ENCODE data around the gene NRAP.
"Not testable (repeated sequence)": the region's sequence is repeated elsewhere in the genome, so short reads cannot be mapped to it uniquely, and the experiment has no call there.

The NRAP gene

GRCh38 chr10:113661332-113661731 lies 2.5 kb downstream of the NRAP start:
- H3K27me3 Mint-ChIP-seq, result peaks cover 12% of the 10 kb centered on the region
- H3K27ac Mint-ChIP-seq, result no peak overlapping the region
- no peak overlapping the region for H3K4me3 Mint-ChIP-seq
- H3K4me1 Mint-ChIP-seq (ENCODE audit: low read depth), result peaks cover 2% of the 10 kb centered on the region
- no peaks in the 10 kb centered on the region for H3K36me3 Mint-ChIP-seq (ENCODE audit: low read depth)
- DNase-seq, result no peak
- H3K9me3 Mint-ChIP-seq, result no peaks in the 10 kb centered on the region

GRCh38 chr10:113657544-113657943 lies 6.3 kb downstream of the NRAP start:
- Mint-ChIP-seq H3K27me3 (peaks cover 40% of the 10 kb centered on the region), H3K9me3 (no peaks in the 10 kb centered on the region), H3K4me1 (ENCODE audit: low read depth) (no peaks in the 10 kb centered on the region), H3K27ac (no peak overlapping the region), H3K4me3 (no peak overlapping the region), H3K36me3 (ENCODE audit: low read depth) (no peaks in the 10 kb centered on the region)
- no peak for DNase-seq

DNA sequence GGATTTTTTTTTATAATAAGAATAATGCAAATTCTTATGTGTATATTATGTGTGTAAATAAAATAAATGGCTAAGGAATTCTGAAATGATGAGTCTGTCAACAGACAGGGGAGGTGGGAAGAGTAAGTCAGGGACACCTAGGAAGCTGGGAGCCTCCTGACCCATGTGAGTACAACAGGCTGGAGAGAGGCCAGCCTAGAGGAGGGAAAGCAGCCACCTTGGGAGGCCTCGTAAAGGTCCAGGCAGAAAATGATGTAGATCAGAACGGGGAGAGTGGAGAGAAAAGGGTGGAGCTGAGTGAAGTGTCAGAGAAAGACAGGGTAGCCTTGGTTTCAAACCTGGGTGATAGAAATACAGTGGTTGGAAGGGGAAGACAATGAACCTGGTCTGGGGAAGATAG lies 6.9 kb downstream of the NRAP start:
- no peak for DNase-seq
- Mint-ChIP-seq H3K27me3 (peaks cover 39% of the 10 kb centered on the region), H3K4me1 (ENCODE audit: low read depth) (no peaks in the 10 kb centered on the region), H3K27ac (no peak overlapping the region), H3K9me3 (no peaks in the 10 kb centered on the region), H3K36me3 (ENCODE audit: low read depth) (no peaks in the 10 kb centered on the region), H3K4me3 (no peak overlapping the region)

DNA sequence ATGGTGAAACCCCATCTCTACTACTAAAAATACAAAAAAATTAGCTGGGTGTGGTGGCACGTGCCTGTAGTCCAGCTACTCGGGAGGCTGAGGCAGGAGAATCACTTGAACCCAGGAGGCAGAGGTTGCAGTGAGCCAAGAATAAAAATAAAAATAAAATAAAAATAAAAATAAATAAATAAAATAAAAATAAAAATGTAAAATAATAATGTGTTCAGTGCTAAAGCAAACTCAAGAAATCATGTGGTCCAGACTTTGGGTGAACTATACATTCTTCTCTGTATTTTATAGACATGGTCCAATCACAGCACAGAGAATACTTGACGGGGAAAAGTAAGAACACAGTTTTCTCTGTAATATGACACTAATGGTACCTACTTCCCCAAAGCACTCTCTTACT lies 11.4 kb downstream of the NRAP start:
- H3K27me3 Mint-ChIP-seq, result peaks cover 44% of the 10 kb centered on the region

DNA sequence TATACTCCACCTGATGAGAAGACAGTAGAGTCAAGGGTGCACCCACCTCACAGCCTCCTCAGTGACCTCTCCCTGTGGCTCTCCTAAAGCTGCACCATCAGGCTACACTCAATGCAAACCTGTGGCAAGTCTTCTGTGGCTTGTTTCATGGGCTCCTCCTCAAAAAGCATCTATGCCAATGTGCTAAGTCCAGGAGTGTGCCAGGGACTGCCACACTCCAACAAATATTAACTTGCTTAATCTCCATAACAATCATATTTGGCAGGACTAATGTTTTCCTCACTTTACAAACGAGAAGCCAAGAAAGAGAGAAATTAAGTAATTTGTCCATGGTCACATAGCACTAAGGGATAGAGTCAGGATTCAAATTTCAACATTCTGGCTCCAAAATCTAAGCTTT lies 11.9 kb downstream of the NRAP start:
- Mint-ChIP-seq H3K4me1 (ENCODE audit: low read depth) (no peaks in the 10 kb centered on the region), H3K36me3 (ENCODE audit: low read depth) (no peaks in the 10 kb centered on the region), H3K9me3 (no peaks in the 10 kb centered on the region), H3K27ac (no peak overlapping the region), H3K27me3 (peaks cover 42% of the 10 kb centered on the region), H3K4me3 (no peak overlapping the region)
- no peak for DNase-seq

More for the DNA sequence above, 11.4 kb downstream of the NRAP start:
- DNase-seq; H3K9me3 Mint-ChIP-seq; H3K36me3 Mint-ChIP-seq (ENCODE audit: low read depth); H3K4me3 Mint-ChIP-seq; H3K27ac Mint-ChIP-seq; H3K4me1 Mint-ChIP-seq (ENCODE audit: low read depth): not testable (repeated sequence)

DNA sequence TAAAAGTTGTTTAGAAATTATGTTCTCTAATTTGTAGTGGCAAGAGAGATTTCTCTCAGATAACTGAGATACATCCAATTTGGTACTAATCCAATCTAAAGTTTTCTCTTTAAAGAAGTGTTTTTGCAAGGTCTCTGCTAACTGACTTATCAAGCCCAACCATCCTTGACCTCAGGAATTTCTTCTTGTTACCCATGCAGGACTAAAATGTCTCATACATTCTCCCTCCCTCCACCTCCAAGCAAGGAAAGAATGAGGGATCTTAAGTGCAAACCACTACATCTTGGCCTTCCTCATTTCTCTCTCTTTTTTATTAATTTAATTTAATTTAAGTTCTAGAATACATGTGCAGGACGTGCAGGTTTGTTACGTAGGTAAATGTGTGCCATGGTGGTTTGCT lies 12.8 kb downstream of the NRAP start:
- Mint-ChIP-seq H3K36me3 (ENCODE audit: low read depth) (no peaks in the 10 kb centered on the region), H3K27ac (no peak overlapping the region), H3K4me3 (no peak overlapping the region), H3K4me1 (ENCODE audit: low read depth) (no peaks in the 10 kb centered on the region), H3K27me3 (peaks cover 38% of the 10 kb centered on the region), H3K9me3 (no peaks in the 10 kb centered on the region)
- DNase-seq, result no peak

- no peak overlapping the region for H3K4me3 Mint-ChIP-seq
Measured at GRCh38 chr10:113650172-113650571, 13.7 kb downstream of the NRAP start.

GRCh38 chr10:113648478-113648877 lies 15.4 kb downstream of the NRAP start:
- no peak overlapping the region for H3K4me3 Mint-ChIP-seq
- peaks cover 28% of the 10 kb centered on the region for H3K27me3 Mint-ChIP-seq
- no peak for DNase-seq

More at GRCh38 chr10:113650172-113650571, 13.7 kb downstream of the NRAP start:
- peaks cover 36% of the 10 kb centered on the region for H3K27me3 Mint-ChIP-seq
- no peak overlapping the region for H3K27ac Mint-ChIP-seq
- H3K9me3 Mint-ChIP-seq, result no peaks in the 10 kb centered on the region
- H3K4me1 Mint-ChIP-seq (ENCODE audit: low read depth), result no peaks in the 10 kb centered on the region
- no peak for DNase-seq
- H3K36me3 Mint-ChIP-seq (ENCODE audit: low read depth), result no peaks in the 10 kb centered on the region

GRCh38 chr10:113647812-113648211 lies 16.0 kb downstream of the NRAP start:
- no peak overlapping the region for H3K4me3 Mint-ChIP-seq
- DNase-seq, result no peak
- H3K9me3 Mint-ChIP-seq, result no peaks in the 10 kb centered on the region
- H3K27me3 Mint-ChIP-seq, result peaks cover 27% of the 10 kb centered on the region
- H3K27ac Mint-ChIP-seq, result no peak overlapping the region
- peaks cover 7% of the 10 kb centered on the region for H3K4me1 Mint-ChIP-seq (ENCODE audit: low read depth)
- H3K36me3 Mint-ChIP-seq (ENCODE audit: low read depth), result no peaks in the 10 kb centered on the region

More at GRCh38 chr10:113648478-113648877, 15.4 kb downstream of the NRAP start:
- peaks cover 7% of the 10 kb centered on the region for H3K4me1 Mint-ChIP-seq (ENCODE audit: low read depth)
- H3K27ac Mint-ChIP-seq, result no peak overlapping the region
- H3K9me3 Mint-ChIP-seq, result no peaks in the 10 kb centered on the region
- no peaks in the 10 kb centered on the region for H3K36me3 Mint-ChIP-seq (ENCODE audit: low read depth)

DNA sequence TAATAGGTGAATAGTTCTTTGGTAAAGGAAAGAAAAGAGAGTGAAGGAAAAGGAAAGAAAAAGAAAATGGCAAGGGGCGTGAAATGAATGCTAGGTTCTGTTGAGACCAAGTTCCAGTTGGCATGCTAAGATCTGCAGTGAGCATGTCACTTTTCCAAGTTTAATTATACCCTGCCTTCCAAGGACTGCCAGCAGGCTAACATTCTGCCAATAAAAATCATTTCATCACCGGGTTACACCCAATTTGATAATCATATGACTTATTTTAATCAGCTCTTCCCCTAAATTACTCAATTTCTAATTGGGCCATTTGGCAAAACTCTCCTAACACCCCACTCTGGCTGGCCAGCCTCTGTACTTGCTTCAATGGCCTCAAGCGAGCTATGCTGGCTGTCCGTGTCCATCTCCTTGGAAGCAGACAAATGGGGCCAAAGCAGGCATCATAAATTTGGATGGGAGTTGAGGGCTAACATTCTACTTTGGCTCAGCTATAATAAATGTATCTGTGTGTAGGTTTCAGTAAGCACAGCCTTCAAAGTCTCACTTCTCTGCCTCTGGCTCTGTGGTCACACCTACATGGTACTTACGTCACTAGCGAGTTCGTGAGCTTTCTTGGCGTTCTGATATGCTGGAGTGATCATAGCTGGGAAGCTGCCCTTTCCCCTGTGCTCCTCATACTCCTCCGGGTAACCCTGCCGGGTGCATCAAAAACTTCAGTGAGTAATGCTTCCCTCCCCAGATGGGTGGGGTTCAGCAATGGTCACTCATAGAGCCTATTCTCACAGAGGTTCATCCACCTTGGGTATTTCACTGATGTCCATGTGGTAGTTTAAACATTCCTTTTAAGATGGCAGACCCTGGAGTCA lies 17.3 kb downstream of the NRAP start:
- Mint-ChIP-seq H3K27ac (no peak overlapping the region), H3K4me3 (no peak overlapping the region), H3K4me1 (ENCODE audit: low read depth) (peaks cover 7% of the 10 kb centered on the region), H3K27me3 (peaks cover 34% of the 10 kb centered on the region), H3K36me3 (ENCODE audit: low read depth) (no peaks in the 10 kb centered on the region), H3K9me3 (no peaks in the 10 kb centered on the region)
- no peak for DNase-seq

- Mint-ChIP-seq H3K27me3 (peaks cover 40% of the 10 kb centered on the region), H3K4me3 (no peak overlapping the region), H3K4me1 (ENCODE audit: low read depth) (peaks cover 7% of the 10 kb centered on the region), H3K9me3 (no peaks in the 10 kb centered on the region), H3K27ac (no peak overlapping the region), H3K36me3 (ENCODE audit: low read depth) (no peaks in the 10 kb centered on the region)
- no peak for DNase-seq
Measured at GRCh38 chr10:113644185-113645120, 19.4 kb downstream of the NRAP start.

- no peak overlapping the region for H3K4me3 Mint-ChIP-seq
- DNase-seq, result no peak
Measured at GRCh38 chr10:113643183-113643582, 20.7 kb downstream of the NRAP start.

GRCh38 chr10:113641702-113642101 lies 22.1 kb downstream of the NRAP start:
- no peak for DNase-seq
- no peak overlapping the region for H3K27ac Mint-ChIP-seq
- peaks cover 48% of the 10 kb centered on the region for H3K27me3 Mint-ChIP-seq
- H3K4me1 Mint-ChIP-seq (ENCODE audit: low read depth), result peaks cover 7% of the 10 kb centered on the region
- H3K4me3 Mint-ChIP-seq, result no peak overlapping the region
- H3K36me3 Mint-ChIP-seq (ENCODE audit: low read depth), result no peaks in the 10 kb centered on the region
- no peaks in the 10 kb centered on the region for H3K9me3 Mint-ChIP-seq

More at GRCh38 chr10:113643183-113643582, 20.7 kb downstream of the NRAP start:
- peaks cover 46% of the 10 kb centered on the region for H3K27me3 Mint-ChIP-seq
- H3K4me1 Mint-ChIP-seq (ENCODE audit: low read depth), result peaks cover 7% of the 10 kb centered on the region
- H3K9me3 Mint-ChIP-seq, result no peaks in the 10 kb centered on the region
- no peak overlapping the region for H3K27ac Mint-ChIP-seq
- no peaks in the 10 kb centered on the region for H3K36me3 Mint-ChIP-seq (ENCODE audit: low read depth)

DNA sequence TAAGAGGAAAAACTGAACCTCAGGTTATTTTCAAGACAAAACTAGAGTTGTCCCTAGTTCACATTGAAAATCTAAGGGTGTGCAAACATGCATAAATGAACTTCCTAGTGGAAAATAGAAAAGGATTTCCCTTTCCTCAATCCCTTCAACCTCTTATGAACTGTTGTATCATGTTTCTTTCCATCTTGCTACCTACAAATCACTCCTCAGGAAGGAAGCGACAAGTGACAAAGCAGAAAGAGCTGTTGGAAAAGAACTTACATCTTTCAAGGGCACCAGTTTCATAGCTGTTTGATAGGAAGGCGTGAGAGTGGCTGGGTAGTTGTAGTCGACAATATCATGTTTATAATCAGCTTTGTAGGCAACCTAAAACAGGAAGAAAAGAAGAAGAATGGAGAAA lies 23.9 kb downstream of the NRAP start:
- Mint-ChIP-seq H3K4me1 (ENCODE audit: low read depth) (peaks cover 7% of the 10 kb centered on the region), H3K36me3 (ENCODE audit: low read depth) (no peaks in the 10 kb centered on the region), H3K27ac (no peak overlapping the region), H3K4me3 (no peak overlapping the region), H3K9me3 (no peaks in the 10 kb centered on the region), H3K27me3 (peaks cover 61% of the 10 kb centered on the region)
- DNase-seq, result no peak
